NT2/D1 (cell line): ENCODE measurements around the gene SH3D19.

ENCODE experiments used
- DNase-seq: peaks from one replicate; pipeline ENCODE4 v3.0.0-alpha.2; 2011; ENCODE audit warnings: low read depth, low spot score
- H3K27me3 ChIP-seq: 2 replicates; pipeline ENCODE4 v1.6.0; 2011; ENCODE audit warnings: mild to moderate bottlenecking; ENCODE audit not compliant: insufficient read length, insufficient read depth
- H3K36me3 ChIP-seq: 2 replicates; pipeline ENCODE4 v1.6.1; 2011; ENCODE audit warnings: mild to moderate bottlenecking, low read length, mixed read lengths; ENCODE audit not compliant: insufficient read depth, insufficient read length
- H3K4me1 ChIP-seq: 2 replicates; pipeline ENCODE4 v1.5.1; 2011; ENCODE audit not compliant: insufficient read depth, insufficient read length
- H3K4me3 ChIP-seq: 2 replicates; pipeline ENCODE4 v1.5.1; 2011; ENCODE audit warnings: low read depth; ENCODE audit not compliant: insufficient read length
- H3K9ac ChIP-seq: 2 replicates; pipeline ENCODE4 v1.6.0; 2011; ENCODE audit warnings: low read depth; ENCODE audit not compliant: insufficient read length
- H3K9me3 ChIP-seq: 2 replicates; pipeline ENCODE4 v1.5.1; 2011; ENCODE audit warnings: mild to moderate bottlenecking, low read length; ENCODE audit not compliant: insufficient read depth
- SUZ12 ChIP-seq: IDR thresholded peaks from 2 replicates; pipeline ENCODE4 v1.6.1; 2011; ENCODE audit not compliant: insufficient read length, insufficient read depth; ENCODE audit errors: extremely low read depth
- YY1 ChIP-seq: IDR thresholded peaks from 2 replicates; pipeline ENCODE4 v1.6.1; 2011; ENCODE audit not compliant: insufficient read length, insufficient read depth
- ZNF274 ChIP-seq: IDR thresholded peaks from 2 replicates; pipeline ENCODE4 v1.6.1; 2011; ENCODE audit warnings: mild to moderate bottlenecking, low read depth, low read length

Gene SH3D19

GRCh38 chr4:151321586-151321985, 3.8 kb downstream of the SH3D19 start:
- DNase-seq = no peak
- no peaks in the 10 kb centered on the region for H3K9me3 ChIP-seq
- H3K36me3 ChIP-seq = no peaks in the 10 kb centered on the region
- no peaks in the 10 kb centered on the region for H3K27me3 ChIP-seq
- no peak for TF ChIP-seq YY1
- TF ChIP-seq SUZ12 = no peak
- TF ChIP-seq ZNF274 = no peak
- H3K9ac ChIP-seq = no peak overlapping the region
- H3K4me1 ChIP-seq = no peaks in the 10 kb centered on the region
- H3K4me3 ChIP-seq = no peak overlapping the region

- Histone ChIP-seq H3K36me3 (no peaks in the 10 kb centered on the region), H3K4me1 (no peaks in the 10 kb centered on the region), H3K9ac (no peak overlapping the region), H3K27me3 (no peaks in the 10 kb centered on the region), H3K9me3 (no peaks in the 10 kb centered on the region), H3K4me3 (no peak overlapping the region)
- no peak for DNase-seq
- TF ChIP-seq ZNF274 = no peak
- no peak for TF ChIP-seq SUZ12
- TF ChIP-seq YY1 = no peak
These were observed 5.9 kb downstream of the SH3D19 start for GRCh38 chr4:151319490-151319889.

- no peaks in the 10 kb centered on the region for H3K27me3 ChIP-seq
- TF ChIP-seq ZNF274 (no peak), SUZ12 (no peak), YY1 (no peak)
- H3K9ac ChIP-seq = no peak overlapping the region
- H3K4me1 ChIP-seq = no peaks in the 10 kb centered on the region
- H3K9me3 ChIP-seq = no peaks in the 10 kb centered on the region
- no peak overlapping the region for H3K4me3 ChIP-seq
- H3K36me3 ChIP-seq = no peaks in the 10 kb centered on the region
- no peak for DNase-seq
These were observed 6.9 kb downstream of the SH3D19 start for GRCh38 chr4:151318307-151319006.

GRCh38 chr4:151316645-151317044, 8.8 kb downstream of the SH3D19 start:
- H3K9ac ChIP-seq = no peak overlapping the region
- H3K4me1 ChIP-seq = no peaks in the 10 kb centered on the region
- no peak overlapping the region for H3K4me3 ChIP-seq
- no peak for TF ChIP-seq ZNF274
- TF ChIP-seq SUZ12 = no peak
- no peak for TF ChIP-seq YY1
- H3K9me3 ChIP-seq = no peaks in the 10 kb centered on the region
- H3K27me3 ChIP-seq = no peaks in the 10 kb centered on the region
- DNase-seq = no peak
- no peaks in the 10 kb centered on the region for H3K36me3 ChIP-seq

- no peaks in the 10 kb centered on the region for H3K4me1 ChIP-seq
These were observed 10.1 kb downstream of the SH3D19 start for GRCh38 chr4:151315212-151315886.

GRCh38 chr4:151314479-151314878, 10.9 kb downstream of the SH3D19 start:
- TF ChIP-seq SUZ12 = no peak
- no peak for TF ChIP-seq ZNF274
- TF ChIP-seq YY1 = no peak
- Histone ChIP-seq H3K27me3 (no peaks in the 10 kb centered on the region), H3K36me3 (no peaks in the 10 kb centered on the region), H3K9ac (no peak overlapping the region), H3K4me3 (no peak overlapping the region), H3K9me3 (no peaks in the 10 kb centered on the region), H3K4me1 (no peaks in the 10 kb centered on the region)
- no peak for DNase-seq

More at GRCh38 chr4:151315212-151315886, 10.1 kb downstream of the SH3D19 start:
- DNase-seq = no peak
- no peak for TF ChIP-seq SUZ12
- TF ChIP-seq YY1 = no peak
- no peak for TF ChIP-seq ZNF274
- Histone ChIP-seq H3K9me3 (no peaks in the 10 kb centered on the region), H3K27me3 (no peaks in the 10 kb centered on the region), H3K36me3 (no peaks in the 10 kb centered on the region), H3K4me3 (no peak overlapping the region), H3K9ac (no peak overlapping the region)

GRCh38 chr4:151314010-151314355, 11.4 kb downstream of the SH3D19 start:
- H3K4me1 ChIP-seq = no peaks in the 10 kb centered on the region
- no peak for TF ChIP-seq YY1
- no peak for TF ChIP-seq ZNF274
- TF ChIP-seq SUZ12 = no peak
- H3K36me3 ChIP-seq = no peaks in the 10 kb centered on the region
- no peak overlapping the region for H3K4me3 ChIP-seq
- no peaks in the 10 kb centered on the region for H3K9me3 ChIP-seq
- DNase-seq = no peak
- H3K9ac ChIP-seq = no peak overlapping the region
- no peaks in the 10 kb centered on the region for H3K27me3 ChIP-seq
